Measurements from ENCODE around the gene GGPS1.
A peak's percentile ranks its signal among the peaks of the same experiment; 100 is the strongest.
"Not testable (repeated sequence)": the region's sequence is repeated elsewhere in the genome, so short reads cannot be mapped to it uniquely, and the experiment has no call there.

Gene GGPS1

GRCh38 chr1:235328271-235329138 is at the start of gene GGPS1:
Gene GGPS1 (plus strand): TSS chr1:235328570. CDS start chr1:235335265, 6,695 bp downstream.
- peak; percentile 100 for DNase-seq

- DNase-seq, result no peak
Measured at GRCh38 chr1:235278915-235279292, 49.5 kb upstream of the GGPS1 start.

- no peak for DNase-seq
Measured at GRCh38 chr1:235279694-235280093, 48.7 kb upstream of the GGPS1 start.

- DNase-seq, result no peak
Measured at GRCh38 chr1:235280467-235280866, 47.9 kb upstream of the GGPS1 start.

GRCh38 chr1:235283636-235284035 is 44.7 kb upstream of the GGPS1 start:
- DNase-seq, result not testable (repeated sequence)

- DNase-seq, result no peak
Measured at GRCh38 chr1:235284231-235284769, 44.1 kb upstream of the GGPS1 start.

- DNase-seq, result no peak
Measured at GRCh38 chr1:235286667-235287066, 41.7 kb upstream of the GGPS1 start.

GRCh38 chr1:235287208-235287882 is 41.0 kb upstream of the GGPS1 start:
- no peak for DNase-seq

- no peak for DNase-seq
Measured at GRCh38 chr1:235289859-235290739, 38.3 kb upstream of the GGPS1 start.

GRCh38 chr1:235290740-235291502 is 37.4 kb upstream of the GGPS1 start:
- no peak for DNase-seq

GRCh38 chr1:235291599-235292091 is 36.7 kb upstream of the GGPS1 start:
- DNase-seq, result no peak

GRCh38 chr1:235292790-235293189 is 35.6 kb upstream of the GGPS1 start:
- no peak for DNase-seq

- no peak for DNase-seq
Measured at GRCh38 chr1:235293322-235293942, 34.9 kb upstream of the GGPS1 start.

- no peak for DNase-seq
Measured at GRCh38 chr1:235295902-235296350, 32.4 kb upstream of the GGPS1 start.

GRCh38 chr1:235296729-235297128 is 31.6 kb upstream of the GGPS1 start:
- no peak for DNase-seq

- no peak for DNase-seq
Measured at GRCh38 chr1:235297579-235297978, 30.8 kb upstream of the GGPS1 start.

- no peak for DNase-seq
Measured at GRCh38 chr1:235298758-235299157, 29.6 kb upstream of the GGPS1 start.

- DNase-seq, result no peak
Measured at GRCh38 chr1:235299169-235299858, 29.1 kb upstream of the GGPS1 start.

GRCh38 chr1:235302143-235302542 is 26.2 kb upstream of the GGPS1 start:
- DNase-seq, result no peak

GRCh38 chr1:235304549-235305451 is 23.6 kb upstream of the GGPS1 start:
- DNase-seq, result no peak

Measured in DMS79 (cell line).